Activated T-cell treated with anti-CD3 and anti-CD28 coated beads for 4 hours (primary cell): ENCODE measurements around the gene MRGPRF.
"Not testable (repeated sequence)": the region's sequence is repeated elsewhere in the genome, so short reads cannot be mapped to it uniquely, and the experiment has no call there.

Experiments used
- DNase-seq: peaks from one replicate; pipeline ENCODE4 v3.0.0-alpha.2; 2020

Gene MRGPRF

GRCh38 chr11:69002110-69002569, 10.9 kb downstream of the MRGPRF start:
- DNase-seq, result no peak

GRCh38 chr11:69001243-69002081, 11.6 kb downstream of the MRGPRF start:
- no peak for DNase-seq

GRCh38 chr11:69000831-69001242, 12.2 kb downstream of the MRGPRF start:
- no peak for DNase-seq

GRCh38 chr11:69000391-69000790, 12.7 kb downstream of the MRGPRF start:
- no peak for DNase-seq

- not testable (repeated sequence) for DNase-seq
Observed at GRCh38 chr11:68999748-69000355, 13.2 kb downstream of the MRGPRF start.

GRCh38 chr11:68999093-68999747, 13.8 kb downstream of the MRGPRF start:
- DNase-seq, result no peak

- DNase-seq, result no peak
Observed at GRCh38 chr11:68998390-68998911, 14.6 kb downstream of the MRGPRF start.

GRCh38 chr11:68997995-68998348, 15.1 kb downstream of the MRGPRF start:
- DNase-seq, result no peak

- DNase-seq, result no peak
Observed at GRCh38 chr11:68997124-68997994, 15.7 kb downstream of the MRGPRF start.

GRCh38 chr11:68996376-68997123, 16.5 kb downstream of the MRGPRF start:
- no peak for DNase-seq

- DNase-seq, result no peak
Observed at GRCh38 chr11:68994894-68995285, 18.2 kb downstream of the MRGPRF start.

- no peak for DNase-seq
Observed at GRCh38 chr11:68994161-68994893, 18.7 kb downstream of the MRGPRF start.

GRCh38 chr11:68993546-68993945, 19.5 kb downstream of the MRGPRF start:
- DNase-seq, result no peak

- DNase-seq, result no peak
Observed at GRCh38 chr11:68992743-68993255, 20.2 kb downstream of the MRGPRF start.

GRCh38 chr11:68990995-68991780, 21.9 kb downstream of the MRGPRF start:
- DNase-seq, result no peak

- DNase-seq, result no peak
Observed at GRCh38 chr11:68989936-68990606, 23.0 kb downstream of the MRGPRF start.

GRCh38 chr11:68988491-68988890, 24.6 kb downstream of the MRGPRF start:
- no peak for DNase-seq

- DNase-seq, result no peak
Observed at GRCh38 chr11:68987211-68987610, 25.8 kb downstream of the MRGPRF start.

GRCh38 chr11:68983801-68984200, 29.2 kb downstream of the MRGPRF start:
- no peak for DNase-seq
